HuH-7.5 (cell line): ENCODE measurements around the gene SNX5.

ENCODE experiments used
- DNase-seq: peaks from one replicate; pipeline ENCODE4 v3.0.0; 2011; ENCODE audit warnings: low spot score

The SNX5 gene

GRCh38 chr20:17992847-17993513, 24.4 kb upstream of the SNX5 start:
- DNase-seq: no peak

DNA sequence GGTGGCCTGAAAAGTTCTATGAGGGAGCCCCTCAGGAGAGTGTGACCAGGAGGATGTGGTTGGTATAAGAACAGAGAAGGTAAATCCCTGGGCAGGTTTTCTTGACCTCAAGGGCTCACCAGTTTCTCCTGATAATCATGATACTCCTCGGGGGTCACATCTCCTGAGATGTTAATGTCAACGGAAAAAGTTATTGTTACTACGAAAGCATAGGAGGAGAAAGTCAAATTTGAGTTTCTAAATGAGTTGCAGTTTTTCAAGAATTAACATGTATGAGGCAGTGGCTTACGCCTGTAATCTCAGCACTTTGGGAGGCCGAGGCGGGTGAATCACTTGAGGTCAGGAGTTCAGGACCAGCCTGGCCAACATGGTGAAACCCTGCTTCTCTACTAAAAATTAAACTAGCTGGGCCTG, 23.6 kb upstream of the SNX5 start:
- no peak for DNase-seq

- no peak for DNase-seq
Observed at GRCh38 chr20:17990278-17990972, 21.8 kb upstream of the SNX5 start.

DNA sequence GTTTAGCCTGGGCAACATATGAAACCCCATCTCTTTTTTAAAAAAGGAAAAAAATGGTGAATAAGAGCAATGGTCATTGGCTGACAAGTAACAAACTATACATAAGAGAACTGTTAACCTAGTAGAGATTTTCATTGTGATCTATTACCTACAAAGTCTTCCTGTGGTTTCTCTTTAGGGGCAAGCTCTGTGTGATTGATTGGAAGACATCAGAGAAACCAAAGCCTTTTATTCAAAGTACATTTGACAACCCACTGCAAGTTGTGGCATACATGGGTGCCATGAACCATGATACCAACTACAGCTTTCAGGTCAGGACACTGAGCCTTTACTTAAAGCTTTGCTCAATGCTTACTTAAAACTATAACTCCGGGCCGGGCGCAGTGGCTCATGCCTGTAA, 19.4 kb upstream of the SNX5 start:
- DNase-seq: no peak

- DNase-seq: no peak
Observed at GRCh38 chr20:17985388-17986018, 16.9 kb upstream of the SNX5 start.

GRCh38 chr20:17976305-17976704, 7.7 kb upstream of the SNX5 start:
- no peak for DNase-seq

DNA sequence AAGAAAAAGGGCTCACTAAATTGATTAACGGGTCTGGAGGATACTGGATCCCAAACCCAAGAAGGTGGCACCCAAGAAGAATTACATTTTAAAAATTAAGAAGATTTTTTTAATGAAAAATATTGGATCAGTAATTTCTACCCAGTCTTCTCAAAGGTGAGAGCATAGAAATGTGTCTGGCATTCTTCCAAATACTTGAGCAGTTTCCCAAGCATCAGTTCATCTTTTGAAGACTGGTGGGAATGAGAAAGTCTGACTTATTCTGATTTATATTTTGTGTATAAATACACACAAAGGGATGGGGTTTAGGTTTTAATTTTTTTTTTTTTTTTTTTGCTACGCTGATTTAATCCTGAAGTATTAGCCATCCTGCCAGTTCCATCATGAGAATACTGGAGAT, 3.5 kb upstream of the SNX5 start:
- DNase-seq: no peak

DNA sequence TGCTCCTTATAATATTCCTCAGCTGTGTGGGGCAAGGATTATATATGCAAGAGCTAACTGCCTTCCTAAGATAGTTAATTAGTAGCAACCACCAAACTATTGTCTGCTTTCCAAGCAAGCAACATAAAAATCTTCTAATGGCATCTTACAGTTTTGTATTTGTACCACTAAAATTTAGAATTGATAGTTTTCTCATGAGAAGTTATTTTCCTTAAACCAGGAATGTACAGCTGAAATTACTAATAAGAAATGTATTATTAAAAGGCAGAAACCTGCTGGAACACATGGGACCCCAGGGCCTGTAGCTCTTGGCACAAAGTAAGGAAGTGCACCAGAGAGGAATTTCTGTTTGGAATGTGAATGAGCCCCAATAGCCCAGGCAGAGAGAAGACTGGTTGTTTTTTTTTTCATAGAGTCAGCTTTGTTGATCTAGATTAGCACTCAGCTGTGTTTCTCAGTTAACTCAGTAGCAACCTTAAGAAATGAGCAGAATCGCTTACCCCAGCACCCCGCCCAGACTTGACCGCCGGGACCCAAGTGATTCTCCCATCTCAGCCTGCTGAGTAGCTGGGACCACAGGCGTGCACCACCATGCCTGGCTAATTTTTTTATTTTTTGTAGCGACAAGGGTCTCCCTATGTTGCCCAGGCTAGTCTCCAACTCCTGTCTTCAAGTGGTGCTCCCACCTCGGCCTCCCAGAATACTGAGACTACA, 2.9 kb upstream of the SNX5 start:
- DNase-seq: no peak

DNA sequence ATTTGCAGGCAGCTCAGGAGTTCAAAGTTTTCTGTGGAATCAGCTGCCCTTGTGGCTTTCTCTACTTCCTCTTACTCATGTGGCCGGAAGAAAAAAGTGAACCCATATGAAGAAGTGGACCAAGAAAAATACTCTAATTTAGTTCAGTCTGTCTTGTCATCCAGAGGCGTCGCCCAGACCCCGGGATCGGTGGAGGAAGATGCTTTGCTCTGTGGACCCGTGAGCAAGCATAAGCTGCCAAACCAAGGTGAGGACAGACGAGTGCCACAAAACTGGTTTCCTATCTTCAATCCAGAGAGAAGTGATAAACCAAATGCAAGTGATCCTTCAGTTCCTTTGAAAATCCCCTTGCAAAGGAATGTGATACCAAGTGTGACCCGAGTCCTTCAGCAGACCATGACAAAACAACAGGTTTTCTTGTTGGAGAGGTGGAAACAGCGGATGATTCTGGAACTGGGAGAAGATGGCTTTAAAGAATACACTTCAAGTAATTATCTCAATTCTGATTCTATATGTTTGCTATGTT, 1.4 kb upstream of the SNX5 start:
- peak; percentile 36 for DNase-seq

DNA sequence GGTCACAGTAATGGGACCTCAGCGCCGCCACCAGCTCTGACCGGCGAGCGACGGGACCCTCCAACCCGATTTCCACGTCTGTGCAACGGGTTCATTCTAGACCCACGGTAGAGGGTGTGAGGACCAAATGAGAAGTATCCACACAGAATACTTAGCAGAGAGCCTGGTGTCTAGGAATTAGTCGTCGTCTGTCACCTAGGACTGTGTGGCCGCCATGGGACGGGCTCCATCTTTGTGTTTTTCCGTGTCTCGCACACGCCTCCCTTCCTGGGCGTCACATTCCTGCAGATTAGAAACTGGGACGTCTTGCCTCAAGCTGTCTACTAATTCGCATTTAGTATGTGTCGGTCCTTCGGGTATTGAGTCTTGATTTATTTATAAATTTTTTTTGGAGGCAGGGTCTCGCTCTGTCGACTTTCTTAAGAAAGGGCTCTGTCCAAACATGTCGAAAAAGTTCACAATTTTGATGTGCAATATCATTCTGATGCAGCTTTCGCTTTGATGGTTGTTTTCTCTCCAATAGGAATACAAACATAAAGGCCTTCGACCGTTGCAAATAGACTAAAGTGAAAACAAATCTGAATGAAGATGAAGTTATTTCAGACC, 787 bp upstream of the SNX5 start:
- peak; percentile 71 for DNase-seq

GRCh38 chr20:17967521-17968365, 851 bp downstream of the SNX5 start:
- DNase-seq: peak; percentile 45

GRCh38 chr20:17966432-17967310, 1.9 kb downstream of the SNX5 start:
- peak; percentile 64 for DNase-seq

- DNase-seq: no peak
Observed at GRCh38 chr20:17965042-17965697, 3.4 kb downstream of the SNX5 start.

DNA sequence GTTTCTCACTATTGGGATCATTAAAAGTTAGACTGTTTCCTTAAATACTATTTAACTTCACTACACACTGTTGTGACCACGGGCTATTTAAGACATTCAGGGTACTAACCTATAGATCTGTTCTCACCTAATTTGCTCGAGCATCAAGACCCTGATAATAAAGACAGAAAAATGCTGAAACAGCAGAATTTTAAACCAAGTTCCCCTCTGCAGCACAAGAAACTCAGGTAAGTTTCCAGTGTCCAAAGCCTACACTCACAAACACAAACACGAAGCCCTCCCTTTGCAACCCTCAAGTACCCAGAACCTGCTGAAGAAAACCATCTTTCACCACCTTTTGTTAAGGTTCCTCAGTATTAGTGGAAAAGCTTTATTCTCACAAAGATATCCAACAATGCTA, 4.0 kb downstream of the SNX5 start:
- no peak for DNase-seq

- no peak for DNase-seq
Observed at GRCh38 chr20:17964073-17964472, 4.5 kb downstream of the SNX5 start.

- DNase-seq: no peak
Observed at GRCh38 chr20:17963114-17963897, 5.3 kb downstream of the SNX5 start.

- DNase-seq: no peak
Observed at GRCh38 chr20:17961587-17961940, 7.0 kb downstream of the SNX5 start.

DNA sequence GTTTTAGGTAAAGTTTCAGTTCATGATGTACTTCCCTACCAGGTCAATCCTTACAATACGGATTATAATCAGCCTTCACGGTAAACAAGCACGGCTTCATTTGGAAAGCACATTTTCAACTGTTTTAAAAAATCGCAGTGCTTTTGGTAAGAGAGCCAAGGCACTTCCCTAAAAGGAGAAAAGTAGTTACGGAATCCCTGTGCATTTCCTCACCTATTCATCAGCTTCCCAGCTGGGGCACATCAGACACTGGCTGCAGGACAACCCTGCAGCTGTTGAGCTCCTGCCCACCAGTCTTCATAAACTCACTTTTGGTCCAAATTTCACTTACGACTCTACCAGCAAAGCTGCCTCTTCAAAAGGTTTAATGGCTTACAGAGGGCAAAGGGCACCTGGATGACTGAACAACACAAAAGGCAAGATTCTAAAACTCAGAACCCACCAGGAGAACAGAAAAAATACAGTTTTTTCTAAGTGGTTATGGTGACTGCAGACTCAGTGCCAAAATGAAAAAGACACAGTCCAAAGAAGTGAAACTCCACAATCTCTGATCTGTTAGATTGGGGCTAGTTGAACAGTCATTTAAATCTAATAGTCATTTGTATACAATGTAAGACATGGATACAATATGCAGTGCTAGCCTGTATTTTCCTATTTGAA, 7.5 kb downstream of the SNX5 start:
- no peak for DNase-seq
